ENCODE results near the gene MUL1. TPM values are rescaled to one million over a fixed set of nuclear protein-coding genes. Genes with fewer than 3 reads are reported as not detected.
A peak's percentile ranks its signal among the peaks of the same experiment; 100 is the strongest.
"Not testable (repeated sequence)": the region's sequence is repeated elsewhere in the genome, so short reads cannot be mapped to it uniquely, and the experiment has no call there.

Gene MUL1
- total and polyA plus RNA-seq, 9 of the 15 experiments (the other 6 are each of a cell fraction or from before 2014, with no cell fraction given): 10.4 to 32.9 (median 19.3) TPM

DNA sequence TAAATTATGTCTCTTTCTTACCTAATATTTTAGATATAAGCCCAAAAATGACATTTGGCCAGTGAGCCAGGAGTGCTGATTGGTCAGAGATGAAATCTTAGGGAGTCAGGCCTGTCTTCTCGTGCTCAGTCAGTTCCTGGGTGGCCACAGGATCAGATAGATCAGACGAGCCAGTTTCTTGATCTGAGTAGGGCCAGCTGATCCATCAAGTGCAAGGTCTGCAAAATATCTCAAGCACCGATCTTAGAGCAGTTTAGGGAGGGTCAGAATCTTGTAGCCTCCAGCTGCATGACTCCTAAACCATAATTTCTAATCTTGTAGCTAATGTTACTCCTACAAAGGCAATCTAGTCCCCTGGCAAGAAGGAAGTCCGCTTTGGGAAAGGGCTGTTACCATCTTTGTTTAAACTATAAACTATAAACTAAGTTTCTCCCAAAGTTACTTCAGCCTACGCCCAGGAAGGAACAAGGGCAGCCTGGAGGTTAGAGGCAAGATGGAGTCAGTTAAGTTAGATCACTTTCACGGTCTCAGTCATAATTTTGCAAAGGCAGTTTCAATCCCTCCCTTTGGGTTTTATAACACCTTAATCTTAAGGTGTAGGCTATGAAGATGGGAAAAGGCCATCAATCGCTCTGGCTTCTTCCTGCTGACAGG, 11.8 kb upstream of the MUL1 start (continued):
- TF ChIP-seq ELF1 (tag; IDR thresholded peaks at IDR 0.05): peak; percentile 16; the same call in 1 of the 2 replicates
- TF ChIP-seq, protein P1, sequence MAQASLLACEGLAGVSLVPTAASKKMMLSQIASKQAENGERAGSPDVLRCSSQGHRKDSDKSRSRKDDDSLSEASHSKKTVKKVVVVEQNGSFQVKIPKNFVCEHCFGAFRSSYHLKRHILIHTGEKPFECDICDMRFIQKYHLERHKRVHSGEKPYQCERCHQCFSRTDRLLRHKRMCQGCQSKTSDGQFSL (CRISPR knock-in tag; IDR thresholded peaks at IDR 0.05): not testable (repeated sequence)
- TF ChIP-seq, protein P1 (tag; IDR thresholded peaks at IDR 0.05): peak in 1 of 2 experiments; percentile 53; a peak in 1 of 4 replicates
- TF ChIP-seq CXXC5 (CRISPR knock-in tag; IDR thresholded peaks at IDR 0.05): 0 out of 2 replicates have a peak, but pooled peaks have one; percentile 25
- peak; percentile 65; the same call in 1 of the 2 replicates for TF ChIP-seq HEY1 (CRISPR knock-in tag; IDR thresholded peaks at IDR 0.05; ENCODE audit: borderline replicate concordance)
- peak; percentile 32; the same call in 1 of the 2 replicates for TF ChIP-seq C11orf30 (IDR thresholded peaks at IDR 0.05; ENCODE audit: low read depth)
- TF ChIP-seq DPF2 (IDR thresholded peaks at IDR 0.05): 0 out of 2 replicates have a peak, but pooled peaks have one; percentile 20
- peak; percentile 43 for TF ChIP-seq NFYB (IDR thresholded peaks at IDR 0.05; ENCODE audit: extremely low read depth, insufficient read length)
- TF ChIP-seq, protein P2, sequence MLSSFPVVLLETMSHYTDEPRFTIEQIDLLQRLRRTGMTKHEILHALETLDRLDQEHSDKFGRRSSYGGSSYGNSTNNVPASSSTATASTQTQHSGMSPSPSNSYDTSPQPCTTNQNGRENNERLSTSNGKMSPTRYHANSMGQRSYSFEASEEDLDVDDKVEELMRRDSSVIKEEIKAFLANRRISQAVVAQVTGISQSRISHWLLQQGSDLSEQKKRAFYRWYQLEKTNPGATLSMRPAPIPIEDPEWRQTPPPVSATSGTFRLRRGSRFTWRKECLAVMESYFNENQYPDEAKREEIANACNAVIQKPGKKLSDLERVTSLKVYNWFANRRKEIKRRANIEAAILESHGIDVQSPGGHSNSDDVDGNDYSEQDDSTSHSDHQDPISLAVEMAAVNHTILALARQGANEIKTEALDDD (IDR thresholded peaks at IDR 0.05): peak; percentile 84
- peak in 1 of 2 experiments; percentile 71; a peak in 1 of 4 replicates for TF ChIP-seq ZNF639 (CRISPR knock-in tag; conservative IDR thresholded peaks at IDR 0.05 in 1 of 2, IDR thresholded peaks at IDR 0.05 in 1 of 2)
- peak; percentile 79; the same call in 1 of the 2 replicates for TF ChIP-seq RNF219 (CRISPR knock-in tag; IDR thresholded peaks at IDR 0.05)
- peak; percentile 37; the same call in 1 of the 2 replicates for TF ChIP-seq ZKSCAN3 (CRISPR knock-in tag; IDR thresholded peaks at IDR 0.05)
- TF ChIP-seq ZBTB9 (CRISPR knock-in tag; IDR thresholded peaks at IDR 0.05): peak; percentile 96
- TF ChIP-seq KLF16 (IDR thresholded peaks at IDR 0.05): peak; percentile 67; the same call in 1 of the 2 replicates
- TF ChIP-seq KLF6 (CRISPR knock-in tag; IDR thresholded peaks at IDR 0.05; ENCODE audit: borderline replicate concordance): peak; percentile 94
- TF ChIP-seq SMAD4 (CRISPR knock-in tag; conservative IDR thresholded peaks at IDR 0.05): peak; percentile 42; the same call in 1 of the 2 replicates
- TF ChIP-seq, protein P3, sequence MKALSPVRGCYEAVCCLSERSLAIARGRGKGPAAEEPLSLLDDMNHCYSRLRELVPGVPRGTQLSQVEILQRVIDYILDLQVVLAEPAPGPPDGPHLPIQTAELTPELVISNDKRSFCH (CRISPR knock-in tag; IDR thresholded peaks at IDR 0.05): not testable (repeated sequence)
- TF ChIP-seq, protein P3 (tag; IDR thresholded peaks at IDR 0.05): peak; percentile 88
- peak; percentile 87 for TF ChIP-seq ZNF766 (CRISPR knock-in tag; conservative IDR thresholded peaks at IDR 0.05)
